ENCODE data around the gene FAM98C. TPM values are rescaled to one million over a fixed set of nuclear protein-coding genes. Genes with fewer than 3 reads are reported as not detected.

The FAM98C gene
- total and polyA plus RNA-seq, 9 donors: 7.8 to 23.7 (median 18.8) TPM

DNA sequence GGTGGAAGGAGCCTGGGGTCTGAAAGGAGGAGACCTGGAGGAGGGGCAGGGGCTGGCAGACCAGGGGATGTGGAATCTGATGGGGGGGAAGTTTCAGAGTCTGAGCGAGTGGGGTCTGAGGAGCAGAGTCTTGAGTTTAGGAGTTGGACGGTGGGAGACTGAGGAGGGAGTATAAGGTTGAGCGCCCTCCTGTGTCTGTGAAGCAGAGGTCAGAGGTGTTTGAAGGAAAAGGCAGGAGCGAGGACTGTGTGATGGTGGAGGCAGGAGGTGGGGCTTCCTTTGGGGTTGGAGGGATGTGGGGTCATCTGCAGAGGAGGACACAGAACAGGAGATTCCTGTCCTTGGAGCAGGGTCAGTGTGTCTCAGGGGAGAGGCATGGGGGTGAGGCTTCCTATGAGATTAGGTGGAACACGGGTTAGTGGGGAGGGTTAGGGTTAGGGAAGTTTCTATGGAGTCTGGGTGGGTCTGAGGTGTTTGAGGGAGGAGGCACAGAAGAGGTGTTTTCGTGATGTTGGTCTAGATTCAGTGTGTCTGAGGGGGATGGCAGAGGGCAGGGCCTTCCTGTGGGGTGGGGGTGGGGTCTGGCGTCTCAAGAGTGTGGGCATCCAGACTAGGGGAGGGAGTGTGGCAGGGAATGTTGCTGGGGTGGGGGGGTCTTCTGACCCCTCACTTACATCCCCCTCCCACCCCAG lies 38.9 kb downstream of the FAM98C start:
- H3K27me3 ChIP-seq: no peaks in the 10 kb centered on the region
- TF ChIP-seq CTCF (IDR thresholded peaks at IDR 0.05) (no peak), EP300 (IDR thresholded peaks at IDR 0.05) (no peak), POLR2A (IDR thresholded peaks at IDR 0.05) (no peak)

GRCh38 chr19:38442736-38443135 lies 39.8 kb downstream of the FAM98C start:
- Histone ChIP-seq H3K36me3 (no peaks in the 10 kb centered on the region), H3K27ac (no peak overlapping the region), H3K4me1 (ENCODE audit: insufficient read depth) (no peaks in the 10 kb centered on the region), H3K4me3 (no peak overlapping the region), H3K27me3 (no peaks in the 10 kb centered on the region), H3K9me3 (no peaks in the 10 kb centered on the region)
- intact Hi-C loops (cut with DNase I): no loop called here
- no peak for DNase-seq
- TF ChIP-seq POLR2A (IDR thresholded peaks at IDR 0.05): no peak
- no peak for TF ChIP-seq CTCF (IDR thresholded peaks at IDR 0.05)
- no peak for TF ChIP-seq EP300 (IDR thresholded peaks at IDR 0.05)
- WGBS, 3 donors: 84 to 92% (median 86%) methylated on average over 9 of the region's 9 CpGs

More for the DNA sequence above, 38.9 kb downstream of the FAM98C start:
- Histone ChIP-seq H3K4me1 (ENCODE audit: insufficient read depth) (no peaks in the 10 kb centered on the region), H3K9me3 (no peaks in the 10 kb centered on the region), H3K4me3 (no peak overlapping the region), H3K36me3 (no peaks in the 10 kb centered on the region), H3K27ac (no peak overlapping the region)
- DNase-seq: no peak
- 38 to 50% (median 40%) methylated on average over 7 of the region's 7 CpGs for WGBS, 3 donors
- intact Hi-C loops (cut with DNase I): no loop called here

GRCh38 chr19:38443458-38443999 lies 40.6 kb downstream of the FAM98C start:
- Histone ChIP-seq H3K27ac (no peak overlapping the region), H3K36me3 (no peaks in the 10 kb centered on the region), H3K27me3 (no peaks in the 10 kb centered on the region), H3K9me3 (no peaks in the 10 kb centered on the region), H3K4me1 (ENCODE audit: insufficient read depth) (no peaks in the 10 kb centered on the region), H3K4me3 (no peak overlapping the region)
- no peak for DNase-seq
- intact Hi-C loops (cut with DNase I): no loop called here
- WGBS, 3 donors: 85 to 90% (median 86%) methylated on average over 15 of the region's 15 CpGs
- TF ChIP-seq CTCF (IDR thresholded peaks at IDR 0.05): no peak
- no peak for TF ChIP-seq EP300 (IDR thresholded peaks at IDR 0.05)
- TF ChIP-seq POLR2A (IDR thresholded peaks at IDR 0.05): no peak

DNA sequence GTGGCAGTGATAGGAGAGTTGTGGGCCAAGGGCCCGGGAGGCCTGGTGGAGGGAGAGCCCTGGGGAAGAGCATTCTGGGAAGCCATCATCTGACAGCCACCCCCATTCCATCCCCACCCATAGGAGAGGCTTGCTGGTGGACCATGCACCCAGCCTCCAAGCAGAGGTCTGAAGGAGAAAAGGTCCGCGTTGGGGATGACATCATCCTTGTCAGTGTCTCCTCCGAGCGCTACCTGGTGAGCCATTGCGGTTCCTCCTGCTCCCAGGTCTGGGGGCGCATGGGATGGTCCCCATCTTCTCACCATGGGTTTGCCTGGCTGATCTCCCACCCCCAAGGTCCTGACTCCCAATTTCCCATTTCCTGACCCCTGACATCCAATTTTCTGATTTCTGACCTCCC lies 41.1 kb downstream of the FAM98C start:
- 86 to 90% (median 88%) methylated on average over 7 of the region's 7 CpGs for WGBS, 3 donors
- no peaks in the 10 kb centered on the region for H3K27me3 ChIP-seq
- H3K4me1 ChIP-seq (ENCODE audit: insufficient read depth): no peaks in the 10 kb centered on the region
- no peak overlapping the region for H3K27ac ChIP-seq
- no peaks in the 10 kb centered on the region for H3K36me3 ChIP-seq
- no peak for TF ChIP-seq EP300 (IDR thresholded peaks at IDR 0.05)
- no peak for TF ChIP-seq CTCF (IDR thresholded peaks at IDR 0.05)
- no peak for TF ChIP-seq POLR2A (IDR thresholded peaks at IDR 0.05)
- no peak for DNase-seq
- no peaks in the 10 kb centered on the region for H3K9me3 ChIP-seq
- intact Hi-C loops (cut with DNase I): no loop called here
- no peak overlapping the region for H3K4me3 ChIP-seq
